ENCODE data around the gene POTEI.
"Not testable (repeated sequence)": the region's sequence is repeated elsewhere in the genome, so short reads cannot be mapped to it uniquely, and the experiment has no call there.

POTEI gene

DNA sequence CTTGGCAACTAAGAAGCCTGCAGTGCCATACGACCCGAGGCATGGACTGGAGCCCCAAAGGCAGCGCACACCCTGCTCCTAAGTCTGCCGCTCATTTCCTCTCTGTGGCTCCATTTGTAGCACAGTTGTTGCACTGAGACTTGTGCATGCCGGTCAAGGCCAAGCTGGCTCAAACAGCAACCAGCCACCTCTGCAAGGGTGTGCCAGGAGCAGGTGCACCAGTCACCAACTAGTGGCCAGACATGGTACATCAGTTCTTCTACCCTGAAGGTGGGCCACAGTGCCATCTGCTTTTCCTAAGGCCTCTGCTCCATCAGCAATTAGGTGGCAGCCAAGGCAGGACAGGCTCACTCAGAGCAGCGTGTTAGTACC is 54.4 kb downstream of the POTEI start:
- not testable (repeated sequence) for FAIRE-seq

DNA sequence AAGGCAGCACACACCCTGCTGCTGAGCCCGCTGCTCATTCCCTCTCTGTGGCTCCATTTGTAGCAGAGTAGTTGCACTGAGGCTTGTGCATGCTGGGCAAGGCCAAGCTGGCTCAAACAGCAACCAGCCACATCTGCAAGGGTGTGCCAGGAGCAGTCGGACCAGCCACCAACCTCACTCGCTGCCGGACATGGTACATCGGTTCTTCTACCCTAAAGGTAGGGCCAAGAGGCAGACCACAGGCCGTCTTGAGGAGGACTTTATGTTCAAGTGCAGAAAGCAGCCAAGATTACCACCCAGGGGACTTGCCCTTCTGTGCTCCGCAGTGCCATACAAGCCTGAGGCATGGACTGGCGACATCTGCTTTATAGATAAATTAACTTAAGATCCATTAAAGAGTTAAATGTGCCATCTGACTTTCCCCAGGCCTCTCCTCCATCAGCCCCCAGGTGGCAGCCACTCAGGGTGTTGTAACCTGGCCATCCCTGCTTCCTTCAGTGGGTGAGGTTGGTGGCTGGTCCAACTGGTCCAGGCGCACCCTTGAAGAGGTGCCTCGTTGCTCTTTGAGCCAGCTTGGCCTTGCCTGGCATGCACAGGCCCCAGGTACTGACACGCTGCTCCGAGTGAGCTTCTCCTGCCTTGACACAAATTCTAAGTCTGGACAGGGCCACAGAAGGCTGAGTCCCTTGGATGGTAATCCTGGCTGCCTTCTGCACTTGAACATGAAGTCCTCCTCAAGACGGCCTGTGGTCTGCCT is 55.0 kb downstream of the POTEI start:
- FAIRE-seq: not testable (repeated sequence)

DNA sequence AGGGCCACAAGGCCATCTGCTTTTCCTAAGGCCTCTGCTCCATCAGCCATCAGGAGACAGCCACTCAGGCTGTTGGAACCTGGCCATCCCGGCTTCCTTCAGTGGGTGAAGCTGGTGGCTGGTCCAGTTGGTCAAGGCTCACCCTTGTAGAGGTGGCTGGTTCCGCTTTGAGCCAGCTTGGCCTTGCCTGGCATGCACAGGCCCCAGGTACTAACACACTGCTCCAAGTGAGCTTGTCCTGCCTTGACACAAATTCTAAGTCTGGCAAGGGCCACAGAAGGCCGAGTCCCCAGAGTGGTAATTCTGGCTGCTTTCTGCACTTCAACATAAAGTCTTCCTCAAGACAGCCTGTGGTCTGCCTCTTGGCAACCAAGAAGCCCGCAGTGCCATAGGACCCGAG is 56.2 kb downstream of the POTEI start:
- FAIRE-seq: not testable (repeated sequence)

DNA sequence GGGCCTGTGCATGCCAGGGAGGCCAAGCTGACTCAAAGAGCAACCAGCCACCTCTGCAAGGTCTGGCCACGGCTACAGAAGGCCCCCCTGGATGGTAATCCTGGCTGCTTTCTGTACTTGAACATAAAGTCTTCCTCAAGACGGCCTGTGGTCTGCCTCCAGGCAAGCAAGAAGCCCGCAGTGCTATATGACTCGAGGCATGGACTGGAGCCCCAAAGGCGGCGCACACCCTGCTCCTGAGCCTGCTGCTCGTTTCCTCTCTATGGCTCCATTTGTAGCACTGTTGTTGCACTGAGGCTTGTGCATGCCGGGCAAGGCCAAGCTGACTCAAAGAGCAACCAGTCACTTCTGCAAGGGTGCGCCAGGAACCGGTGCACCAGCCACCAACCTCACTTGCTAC is 57.3 kb downstream of the POTEI start:
- not testable (repeated sequence) for FAIRE-seq

- FAIRE-seq: not testable (repeated sequence)
Observed at GRCh38 chr2:130451278-130451677, 57.9 kb downstream of the POTEI start.

DNA sequence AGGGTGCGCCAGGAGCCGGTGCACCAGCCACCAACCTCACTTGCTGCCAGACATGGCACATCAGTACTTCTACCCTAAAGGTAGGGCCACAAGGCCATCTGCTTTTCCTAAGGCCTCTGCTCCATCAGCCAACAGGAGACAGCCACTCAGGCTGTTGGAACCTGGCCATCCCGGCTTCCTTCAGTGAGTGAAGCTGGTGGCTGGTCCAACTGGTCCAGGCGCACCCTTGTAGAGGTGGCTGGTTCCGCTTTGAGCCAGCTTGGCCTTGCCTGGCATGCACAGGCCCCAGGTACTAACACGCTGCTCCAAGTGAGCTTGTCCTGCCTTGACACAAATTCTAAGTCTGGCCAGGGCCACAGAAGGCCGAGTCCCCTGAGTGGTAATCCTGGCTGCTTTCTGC is 58.8 kb downstream of the POTEI start:
- not testable (repeated sequence) for FAIRE-seq

DNA sequence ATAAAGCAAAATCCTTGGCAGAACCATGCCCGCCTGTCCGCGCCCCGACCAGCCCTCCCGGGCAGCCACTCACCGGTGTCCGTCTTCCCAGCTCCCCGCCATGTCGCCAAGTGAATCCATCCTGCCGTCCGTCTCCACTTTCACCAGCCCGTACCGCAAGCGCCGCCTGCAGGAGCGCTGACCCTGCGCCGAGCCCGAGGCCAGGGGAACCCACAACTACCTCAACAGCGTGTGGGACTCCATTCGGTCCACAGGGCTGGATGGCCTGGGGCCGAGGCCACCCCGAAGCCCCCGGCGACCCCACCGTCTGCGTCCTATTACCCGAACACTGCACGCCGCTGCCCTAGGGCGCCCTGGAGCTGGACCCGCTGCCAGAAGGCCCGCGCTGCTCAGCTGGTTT is 81.5 kb downstream of the POTEI start:
- FAIRE-seq: not testable (repeated sequence)

DNA sequence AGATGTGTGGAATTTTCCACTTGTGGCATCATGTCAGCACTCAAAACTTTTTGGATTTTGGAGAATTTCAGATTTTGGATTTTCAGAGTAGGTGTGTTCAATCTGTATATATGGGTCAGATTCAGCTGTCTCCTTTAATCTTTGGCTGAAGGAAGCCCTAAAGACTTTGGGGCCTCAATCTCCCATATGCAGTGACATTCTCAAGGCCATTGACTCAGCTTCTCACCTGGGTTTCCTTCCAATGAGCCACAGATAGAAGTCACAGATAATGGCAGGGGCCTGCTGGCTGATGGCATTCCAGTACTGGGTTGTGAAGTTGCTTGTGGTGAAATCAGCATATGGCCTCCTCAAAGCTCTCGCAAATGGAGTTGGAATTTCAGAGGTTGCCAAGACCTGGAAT is 90.3 kb downstream of the POTEI start:
- FAIRE-seq: not testable (repeated sequence)

GRCh38 chr2:130416693-130417092 is 92.4 kb downstream of the POTEI start:
- FAIRE-seq: not testable (repeated sequence)

Measured in G401.6 (cell line).